Endothelial cell of umbilical vein (primary cell): Measurements from ENCODE around the gene HABP2. TPM values are rescaled to one million over a fixed set of nuclear protein-coding genes. Genes with fewer than 3 reads are reported as not detected.

ENCODE experiments used
- BruUV-seq: library from RNA; stranded (reverse); fragments of 400-500 nt; replicated peaks from 2 replicates; lab custom pipeline; 2021; lab: Mats Ljungman, UMichigan
- CTCF ChIA-PET: fragments of 300-600, 350-600 bp; sonication (Branson Sonifier 250); formaldehyde crosslinking; loops from one replicate; lab custom pipeline; 2021; ENCODE audit warnings: antibody characterized with exemption, inconsistent platforms; lab: Charles Lee
- POLR2A ChIA-PET: fragments of 300-600, 350-600 bp; sonication (Branson Sonifier 250); formaldehyde crosslinking; loops from one replicate; lab custom pipeline; 2021; ENCODE audit warnings: antibody characterized with exemption, inconsistent platforms; lab: Charles Lee
- DNase-seq: peaks from one replicate; pipeline ENCODE4 v3.0.0-alpha.2; 2011; ENCODE audit warnings: low read depth, low spot score
- FAIRE-seq: peaks from 2 replicates; lab custom pipeline; 2011; peaks lifted over from hg19 to GRCh38; lab: Jason Lieb, UNC
- H2AFZ ChIP-seq: 2 replicates; pipeline ENCODE4 v1.6.0; 2012; ENCODE audit warnings: low read depth, low read length, control low read depth, inconsistent platforms
- H3K27ac ChIP-seq: 2 replicates; pipeline ENCODE4 v1.5.1; 2011; ENCODE audit warnings: low read depth, mild to moderate bottlenecking, control low read depth, low read length, moderate library complexity; ENCODE audit not compliant: insufficient read depth
- H3K27me3 ChIP-seq, 2 experiments: 2 replicates each; pipeline versions ENCODE4 v1.6.0 to v1.6.1; 2011; ENCODE audit warnings: low read length in 2 of 2, mixed read lengths in 1 of 2; ENCODE audit not compliant: control insufficient read depth in 2 of 2, insufficient read depth in 2 of 2
- H3K36me3 ChIP-seq, 2 experiments: 2 replicates in 1 of 2; 3 replicates in 1 of 2; pipeline ENCODE4 v1.5.1; 2011; ENCODE audit warnings: low read length in 2 of 2, mild to moderate bottlenecking in 1 of 2, moderate library complexity in 1 of 2; ENCODE audit not compliant: control insufficient read depth in 2 of 2, insufficient read depth in 2 of 2; ENCODE audit errors: extremely low read depth in 1 of 2
- H3K4me1 ChIP-seq: 3 replicates; pipeline ENCODE4 v1.5.1; 2011; ENCODE audit warnings: mild to moderate bottlenecking, low read length; ENCODE audit not compliant: control insufficient read depth, insufficient read depth; ENCODE audit errors: extremely low read depth
- H3K4me2 ChIP-seq: 2 replicates; pipeline ENCODE4 v1.6.1; 2011; ENCODE audit warnings: low read length, control low read depth, mixed read lengths; ENCODE audit not compliant: insufficient read depth
- H3K4me3 ChIP-seq, 3 experiments: fragments of 200-600 bp in 1 of 3; sonication (generic), shearing (Covaris generic) in 1 of 3; replicated peaks in 1 of 3; 2 replicates each; pipeline ENCODE4 v1.5.1; 2011 to 2016; ENCODE audit warnings: control low read depth in 3 of 3, low read length in 3 of 3, mild to moderate bottlenecking in 2 of 3, inconsistent platforms in 1 of 3, low read depth in 1 of 3, moderate library complexity in 1 of 3; ENCODE audit not compliant: insufficient read depth in 1 of 3
- H3K79me2 ChIP-seq: 2 replicates; pipeline ENCODE4 v1.6.0; 2012; ENCODE audit warnings: low read length, inconsistent platforms; ENCODE audit not compliant: control insufficient read depth, insufficient read depth
- H3K9ac ChIP-seq: replicated peaks from 2 replicates; pipeline ENCODE3; 2011; ENCODE audit warnings: low read length, control low read depth; ENCODE audit not compliant: insufficient read depth; ENCODE audit errors: extremely low read depth
- H3K9me1 ChIP-seq: replicated peaks from 3 replicates; pipeline ENCODE4 v1.6.0; 2011; ENCODE audit warnings: mild to moderate bottlenecking, low read length; ENCODE audit not compliant: control insufficient read depth, insufficient read depth; ENCODE audit errors: extremely low read depth
- H3K9me3 ChIP-seq: replicated peaks from 2 replicates; pipeline ENCODE4 v1.5.1; 2012; ENCODE audit warnings: low read length, inconsistent platforms; ENCODE audit not compliant: control insufficient read depth, insufficient read depth
- H4K20me1 ChIP-seq: replicated peaks from 2 replicates; pipeline ENCODE3; 2011; ENCODE audit warnings: mild to moderate bottlenecking, low read length; ENCODE audit not compliant: control insufficient read depth, insufficient read depth; ENCODE audit errors: extremely low read depth
- CTCF ChIP-seq, 2 donors: IDR thresholded peaks; 1 replicate in 1 of 2; 2 replicates in 1 of 2; pipeline ENCODE4 v1.5.1; 2011; ENCODE audit warnings: low read length in 2 of 2, mild to moderate bottlenecking in 2 of 2, moderate library complexity in 2 of 2, control low read depth in 1 of 2, inconsistent platforms in 1 of 2, low read depth in 1 of 2; ENCODE audit not compliant: insufficient read depth in 1 of 2; ENCODE audit errors: extremely low read depth in 1 of 2
- EZH2 ChIP-seq: IDR thresholded peaks from 2 replicates; pipeline ENCODE4 v1.6.1; 2012; ENCODE audit warnings: borderline replicate concordance, low read depth, mild to moderate bottlenecking, moderate library complexity, low read length, inconsistent platforms; ENCODE audit not compliant: severe bottlenecking
- FOS ChIP-seq: IDR thresholded peaks from 2 replicates; pipeline ENCODE4 v1.6.1; 2011; ENCODE audit warnings: mild to moderate bottlenecking, low read length, moderate library complexity, borderline replicate concordance; ENCODE audit not compliant: insufficient read depth
- GATA2 ChIP-seq: IDR thresholded peaks from 2 replicates; pipeline ENCODE4 v1.7.0; 2011; ENCODE audit warnings: low read depth, mild to moderate bottlenecking, moderate library complexity, mixed read lengths, low read length; ENCODE audit not compliant: insufficient read length, insufficient read depth
- JUN ChIP-seq: IDR thresholded peaks from 2 replicates; pipeline ENCODE4 v1.6.1; 2011; ENCODE audit warnings: borderline replicate concordance, low read depth; ENCODE audit not compliant: insufficient read length, insufficient read depth
- MAX ChIP-seq: IDR thresholded peaks from 2 replicates; pipeline ENCODE4 v1.6.1; 2011; ENCODE audit not compliant: insufficient read depth, insufficient read length
- MYC ChIP-seq: IDR thresholded peaks from one replicate; pipeline ENCODE4 v1.6.1; 2011; ENCODE audit warnings: mild to moderate bottlenecking, low read depth, low read length
- POLR2A ChIP-seq: IDR thresholded peaks from 2 replicates; pipeline ENCODE4 v1.6.1; 2012; ENCODE audit warnings: low read depth, mild to moderate bottlenecking, control low read depth, low read length
- POLR2AphosphoS5 ChIP-seq: IDR thresholded peaks from 2 replicates; pipeline ENCODE4 v1.6.1; 2012; ENCODE audit warnings: low read depth, mild to moderate bottlenecking, control low read depth, low read length, moderate library complexity; ENCODE audit not compliant: insufficient read depth
- dilution Hi-C: fragments of 300-500 bp; cut with MboI; formaldehyde crosslinking; loops from one replicate; pipeline ENCODE4 v1.15.0; 2019; ENCODE audit warnings: low sequenced_read_pairs; ENCODE audit not compliant: extremely low pct_ligation_motif_present
- intact Hi-C: fragments of 100-400 bp; cut with micrococcal nuclease; formaldehyde crosslinking; loops from one replicate; pipeline ENCODE4 v1.10.0; 2022
- polyA plus RNA-seq, 4 experiments: library from polyadenylated mRNA; depleted of rRNA in 3 of 4; stranded (reverse) in 3 of 4; unstranded in 1 of 4; fragments of >200 nt; gene quantifications; 2 replicates each; pipeline versions ENCODE4 v1.2.1 to v1.2.3, GENCODE V29; 2011 to 2012; ENCODE audit warnings: missing spikeins in 1 of 4
- total RNA-seq: library from RNA; stranded (reverse); gene quantifications from 2 replicates; pipeline ENCODE4 v1.2.3, GENCODE V29; 2021

The HABP2 gene
- total and polyA plus RNA-seq, 2 donors (not counting 3 experiments of a cell fraction or from before 2014, with no cell fraction given) = 0.04 TPM; not detected in 1

- Histone ChIP-seq H3K4me1 (peaks cover 46% of the 10 kb centered on the region), H3K4me2 (no peak overlapping the region), H3K79me2 (no peaks in the 10 kb centered on the region), H3K27ac (no peak overlapping the region), H3K4me3 (no peak overlapping the region), H3K9me1 (no peaks in the 10 kb centered on the region), H2AFZ (no peak overlapping the region), H4K20me1 (no peaks in the 10 kb centered on the region), H3K9me3 (no peaks in the 10 kb centered on the region), H3K27me3 (no peaks in the 10 kb centered on the region), H3K9ac (no peak overlapping the region), H3K36me3 (no peaks in the 10 kb centered on the region)
- BruUV-seq = no TSS peak
- ChIA-PET CTCF (interaction anchor here (1.6 to 1.9 kb wide), 2 partner anchors 10 to 33 kb away, joined by 4 to 13 read pairs; no protein-coding TSS in a partner anchor), POLR2A (no interaction called here)
- DNase-seq = no peak
- dilution Hi-C loops (no loop called here), intact Hi-C loops (loop anchor here (10.0 kb wide), 1 partner anchor 528 kb away; no protein-coding TSS in a partner anchor)
- no peak for FAIRE-seq
- TF ChIP-seq POLR2AphosphoS5 (no peak), MYC (no peak), CTCF (IDR thresholded peaks at IDR 0.05; ENCODE audit: extremely low read depth in 1 of 2, insufficient read depth in 1 of 2, low read depth in 1 of 2, low read length in 2 of 2) (no peak), POLR2A (no peak), GATA2 (no peak), FOS (no peak), JUN (no peak), EZH2 (no peak), MAX (no peak)
These were observed 296 bp downstream of the HABP2 start for GRCh38 chr10:113553149-113553548.
